IPS-NIHi7 (cell line): ENCODE measurements around the gene MPPE1.
"Not testable (repeated sequence)": the region's sequence is repeated elsewhere in the genome, so short reads cannot be mapped to it uniquely, and the experiment has no call there.

Source experiments
- DNase-seq: peaks from one replicate; pipeline ENCODE4 v3.0.0; 2012; ENCODE audit warnings: mixed read lengths; ENCODE audit errors: extremely low spot score

The MPPE1 gene

DNA sequence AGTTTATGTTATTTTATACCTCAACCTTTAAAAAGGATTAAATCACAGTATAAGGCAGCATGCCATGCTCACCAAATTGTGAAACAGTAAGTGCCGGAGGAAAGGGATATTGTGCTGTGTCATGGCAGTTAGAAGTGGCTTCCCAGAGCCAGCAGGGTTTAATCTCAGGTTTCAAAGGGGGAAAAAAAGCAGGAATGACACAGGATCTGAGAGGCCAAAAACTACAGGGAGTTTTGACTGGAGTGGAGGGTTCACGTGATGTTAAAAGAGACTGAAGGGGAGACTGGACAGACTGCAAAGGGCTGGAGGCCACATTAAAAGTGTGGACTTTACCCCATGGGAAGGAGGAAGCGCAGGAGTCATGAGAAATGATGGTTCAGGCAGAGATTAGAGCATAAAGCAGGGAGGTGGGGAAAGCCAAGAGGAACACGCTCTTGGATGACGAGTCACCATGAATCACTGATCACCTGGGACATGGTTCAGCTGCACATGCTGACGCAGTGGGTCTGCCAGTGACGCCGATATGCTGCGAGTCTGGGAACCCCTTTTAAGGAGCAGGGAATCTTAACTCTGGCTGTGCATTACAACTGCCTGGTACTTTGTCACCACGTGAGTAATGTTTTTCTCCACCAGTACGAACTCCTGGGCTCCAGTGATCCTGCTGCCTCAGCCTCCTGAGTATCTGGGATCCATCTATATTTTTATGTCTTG is 50.8 kb downstream of the MPPE1 start:
- peak; percentile 59 for DNase-seq

- DNase-seq, result not testable (repeated sequence)
Observed at GRCh38 chr18:11854554-11854953, 53.6 kb downstream of the MPPE1 start.

- peak; percentile 14 for DNase-seq
Observed at GRCh38 chr18:11851806-11852337, 56.2 kb downstream of the MPPE1 start.

DNA sequence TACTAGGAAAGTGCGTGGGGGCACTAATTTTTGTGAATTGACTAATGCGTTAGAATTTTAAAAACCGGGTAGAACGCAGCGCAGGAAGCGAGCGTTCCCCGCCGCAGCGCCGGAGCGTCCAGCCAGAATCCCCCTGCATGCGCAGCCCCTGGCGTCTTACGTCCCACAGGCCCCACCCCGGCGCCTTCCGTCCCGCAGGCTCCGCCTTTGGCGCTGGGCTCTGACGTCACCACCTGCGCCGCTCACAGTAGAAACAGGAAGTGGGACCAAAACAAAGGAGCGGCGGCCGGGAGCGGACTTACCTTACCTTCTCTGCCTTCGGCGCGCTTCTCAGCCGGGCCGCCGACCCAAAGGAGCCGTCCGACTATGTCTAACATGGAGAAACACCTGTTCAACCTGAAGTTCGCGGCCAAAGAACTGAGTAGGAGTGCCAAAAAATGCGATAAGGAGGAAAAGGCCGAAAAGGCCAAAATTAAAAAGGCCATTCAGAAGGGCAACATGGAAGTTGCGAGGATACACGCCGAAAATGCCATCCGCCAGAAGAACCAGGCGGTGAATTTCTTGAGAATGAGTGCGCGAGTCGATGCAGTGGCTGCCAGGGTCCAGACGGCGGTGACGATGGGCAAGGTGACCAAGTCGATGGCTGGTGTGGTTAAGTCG is 56.8 kb downstream of the MPPE1 start, which contains the start of gene CHMP1B:
CHMP1B (plus strand) TSS at position 268 of the 660 bp plus-strand sequence; CDS start at position 367, 99 bp downstream.
- DNase-seq, result peak; percentile 95

DNA sequence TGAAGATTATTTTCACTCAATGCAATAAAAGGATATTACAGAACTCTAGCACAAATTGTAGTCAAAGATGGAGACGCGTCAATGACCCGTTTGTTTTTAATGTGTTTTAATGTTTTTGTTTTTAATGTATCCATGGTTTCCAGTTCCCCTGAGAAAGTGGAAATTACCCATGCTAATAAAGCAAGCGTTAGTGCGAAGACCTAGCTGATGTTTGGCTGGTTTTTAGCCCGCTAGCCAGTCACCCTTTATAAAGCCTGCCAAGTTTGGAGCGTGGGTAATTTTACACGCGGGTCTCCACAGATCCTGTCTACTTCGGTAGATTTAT is 57.3 kb downstream of the MPPE1 start:
- DNase-seq, result no peak

GRCh38 chr18:11849841-11850634 is 58.1 kb downstream of the MPPE1 start:
- no peak for DNase-seq

DNA sequence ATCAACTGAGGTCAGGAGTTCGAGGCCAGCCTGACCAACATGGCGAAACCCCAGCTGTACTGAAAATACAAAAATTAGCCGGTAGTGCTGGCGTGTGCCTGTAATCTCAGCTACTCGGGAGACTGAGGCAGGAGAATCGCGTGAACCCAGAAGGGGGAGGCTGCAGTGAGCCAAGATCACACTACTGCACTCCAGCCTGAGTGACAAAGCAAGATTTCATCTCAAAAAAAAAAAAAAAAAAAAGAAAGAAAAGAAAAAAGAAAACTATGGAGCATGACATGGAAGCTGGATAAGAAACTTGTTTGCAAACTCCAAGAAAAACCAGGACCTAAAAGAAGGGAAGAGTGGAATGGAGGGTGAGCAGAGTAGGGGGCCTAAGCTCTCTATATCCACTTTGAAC is 58.8 kb downstream of the MPPE1 start:
- DNase-seq, result no peak

DNA sequence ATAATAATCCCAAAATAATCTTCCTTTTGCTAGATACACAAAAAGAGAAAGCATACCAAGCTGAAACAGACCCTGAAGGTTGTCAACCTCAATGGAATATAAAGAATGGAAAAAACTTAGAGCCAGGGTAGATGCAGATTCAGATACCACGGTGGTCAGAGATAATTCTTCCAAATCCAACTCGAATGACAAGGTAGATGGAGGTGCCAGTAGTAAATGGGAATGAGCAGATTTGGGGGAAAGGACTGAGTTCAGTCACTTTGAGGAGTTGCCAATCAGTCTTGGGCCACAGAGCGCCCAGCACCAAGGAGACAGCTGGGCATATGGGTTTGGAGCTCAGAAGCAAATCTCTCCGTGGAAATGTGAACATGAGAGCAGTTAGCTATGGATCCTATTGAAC is 60.3 kb downstream of the MPPE1 start:
- no peak for DNase-seq

DNA sequence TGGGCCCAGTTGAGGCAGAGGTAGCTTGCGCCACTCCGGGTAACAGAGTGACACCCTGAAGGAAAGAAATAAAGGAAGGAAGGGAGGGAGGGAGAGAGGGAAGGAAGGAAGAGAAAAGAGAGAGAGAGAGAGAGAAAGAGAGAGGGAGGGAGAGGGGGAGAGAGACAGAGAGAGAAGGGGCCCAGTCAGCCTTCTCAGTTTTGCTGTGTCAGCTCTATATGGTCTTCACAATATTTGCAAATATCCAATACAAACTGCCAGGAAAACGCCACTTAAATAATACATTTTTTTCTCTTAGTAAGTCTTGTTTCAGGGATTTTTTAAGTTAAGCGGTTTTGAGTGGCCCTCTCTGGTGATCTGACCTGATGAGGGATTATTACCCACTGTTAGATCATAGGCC is 62.5 kb downstream of the MPPE1 start:
- DNase-seq, result no peak

- no peak for DNase-seq
Observed at GRCh38 chr18:11844436-11844835, 63.7 kb downstream of the MPPE1 start.

DNA sequence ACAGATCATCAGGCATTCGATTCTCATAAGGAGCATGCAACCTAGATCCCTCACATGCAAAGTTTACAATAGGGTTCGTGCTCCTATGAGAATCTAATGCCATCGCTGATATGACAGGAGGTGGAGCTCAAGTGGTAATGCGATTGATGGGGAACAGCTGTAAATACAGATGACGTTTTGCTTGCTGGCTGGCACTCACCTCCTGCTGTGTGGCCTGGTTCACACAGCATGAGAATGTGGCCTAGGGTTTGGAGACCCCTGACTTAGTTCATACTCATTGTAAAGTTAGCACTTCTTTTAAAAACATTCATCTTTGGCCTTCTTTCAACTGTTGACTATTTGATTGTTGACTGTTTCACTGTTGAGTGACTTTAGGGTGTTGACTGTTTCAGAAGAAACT is 65.6 kb downstream of the MPPE1 start:
- DNase-seq, result no peak

DNA sequence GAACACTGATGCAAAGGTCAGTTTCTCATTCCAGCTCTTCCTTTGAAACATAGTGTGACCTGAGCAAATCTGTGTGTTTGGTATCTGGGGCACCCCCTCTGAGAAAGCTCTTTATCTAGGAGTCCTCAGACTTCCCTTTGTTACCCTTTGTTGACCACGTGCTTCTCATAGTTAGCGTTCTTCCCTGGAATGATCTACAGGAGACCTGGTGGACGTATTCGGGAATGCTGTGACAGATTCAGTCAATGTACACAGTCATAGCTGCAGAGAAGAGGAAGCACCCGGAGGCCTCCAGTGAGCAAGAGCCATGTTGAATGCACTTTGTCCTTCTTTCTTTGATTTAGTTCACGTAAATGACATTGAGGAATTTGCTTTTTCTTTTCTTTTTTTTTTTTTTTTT is 67.6 kb downstream of the MPPE1 start:
- no peak for DNase-seq

GRCh38 chr18:11839556-11839955 is 68.6 kb downstream of the MPPE1 start:
- no peak for DNase-seq

DNA sequence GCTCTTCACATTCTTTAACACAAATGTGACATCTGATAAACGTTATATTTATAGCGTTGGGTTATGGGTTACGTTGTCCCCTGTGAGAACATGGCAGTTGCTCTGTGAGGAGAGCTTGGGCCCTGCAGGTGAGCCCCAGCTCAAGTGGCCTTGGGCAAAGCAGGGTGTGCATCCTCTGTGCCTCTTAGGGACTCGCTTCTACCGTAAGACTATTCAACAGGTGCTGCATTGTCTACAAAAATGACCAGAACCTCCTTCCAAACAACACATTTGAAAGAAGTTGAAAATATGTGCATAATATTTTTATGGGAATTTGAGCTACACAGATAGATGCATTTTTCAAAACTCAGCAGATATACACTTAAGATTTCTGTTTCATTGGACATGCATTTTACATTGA is 73.3 kb downstream of the MPPE1 start:
- DNase-seq, result no peak
